Lung (tissue), 12 donors: ENCODE measurements around the gene MLXIPL. TPM values are rescaled to one million over a fixed set of nuclear protein-coding genes. Genes with fewer than 3 reads are reported as not detected.

Experiments
- ATAC-seq: fragments of 200-7000 bp; cut with Tn5 transposase; one replicate; pipeline ENCODE4 v1.9.1; 2020; ENCODE audit warnings: moderate number of reproducible peaks; ENCODE audit not compliant: insufficient read depth, low FRiP score
- DNase-seq, 3 donors: peaks; one replicate each; pipeline ENCODE4 v3.0.0-alpha.2; 2013 to 2017
- H3K27ac ChIP-seq, 2 donors: one replicate each; pipeline ENCODE4 v1.5.1; 2013; ENCODE audit warnings: mild to moderate bottlenecking in 2 of 2, moderate library complexity in 2 of 2, control low read depth in 1 of 2, inconsistent platforms in 1 of 2, low read depth in 1 of 2, low read length in 1 of 2
- H3K27me3 ChIP-seq, 3 donors: one replicate each; pipeline ENCODE4 v1.5.1; 2013; ENCODE audit warnings: low read length in 2 of 3; ENCODE audit not compliant: control insufficient read depth in 3 of 3, insufficient read depth in 3 of 3
- H3K36me3 ChIP-seq, 4 donors: one replicate each; pipeline ENCODE4 v1.5.1; 2013; ENCODE audit warnings: low read length in 4 of 4, mild to moderate bottlenecking in 1 of 4, moderate library complexity in 1 of 4; ENCODE audit not compliant: control insufficient read depth in 4 of 4, insufficient read depth in 4 of 4
- H3K4me1 ChIP-seq, 5 donors: one replicate each; pipeline ENCODE4 v1.5.1; 2013; ENCODE audit warnings: low read length in 5 of 5, mild to moderate bottlenecking in 2 of 5, moderate library complexity in 1 of 5; ENCODE audit not compliant: control insufficient read depth in 5 of 5, insufficient read depth in 5 of 5
- H3K4me3 ChIP-seq: one replicate; pipeline ENCODE4 v1.5.1; 2013; ENCODE audit warnings: mild to moderate bottlenecking, control low read depth, moderate library complexity
- H3K9ac ChIP-seq, 2 donors: one replicate each; pipeline ENCODE4 v1.5.1; 2013; ENCODE audit warnings: low read length in 2 of 2, control low read depth in 1 of 2; ENCODE audit not compliant: insufficient read depth in 1 of 2
- H3K9me3 ChIP-seq, 4 donors: one replicate each; pipeline ENCODE4 v1.5.1; 2013; ENCODE audit warnings: low read length in 3 of 4, mild to moderate bottlenecking in 1 of 4, moderate library complexity in 1 of 4; ENCODE audit not compliant: control insufficient read depth in 4 of 4, insufficient read depth in 3 of 4
- WGBS, 2 donors: extraction: QIAGEN DNeasy Blood & Tissue Kit; methylation state at CpG; one replicate each; pipeline ENCODE4 v1.1.7; 2013; 5-methylcytosine and 5-hydroxymethylcytosine counted together
- polyA plus RNA-seq, 2 donors: library from polyadenylated mRNA; stranded (reverse); fragments of 200-250 nt; gene quantifications; one replicate each; pipeline ENCODE4 v1.2.1, GENCODE V29; 2013
- total RNA-seq, 2 donors: library from RNA; depleted of rRNA in 1 of 2; stranded (reverse); fragments of >200 nt in 1 of 2; gene quantifications; one replicate each; pipeline ENCODE4 v1.2.1, GENCODE V29; 2014 to 2021
- TF ChIP-seq, protein P1 (sequence below): IDR thresholded peaks from 2 replicates; pipeline ENCODE4 v1.5.1; 2012; ENCODE audit warnings: mild to moderate bottlenecking; ENCODE audit errors: control extremely low read depth, extremely low read depth
- donor health status: control.
- donor health status: control.
- donor health status: Bipolar disorder and iron deficiency.
- donor health status: healthy.
- donor health status: DM: yes; HTN: yes; CAD: no.

The MLXIPL gene
- total and polyA plus RNA-seq, 4 donors = 1.3 to 16.1 (median 6.7) TPM

DNA sequence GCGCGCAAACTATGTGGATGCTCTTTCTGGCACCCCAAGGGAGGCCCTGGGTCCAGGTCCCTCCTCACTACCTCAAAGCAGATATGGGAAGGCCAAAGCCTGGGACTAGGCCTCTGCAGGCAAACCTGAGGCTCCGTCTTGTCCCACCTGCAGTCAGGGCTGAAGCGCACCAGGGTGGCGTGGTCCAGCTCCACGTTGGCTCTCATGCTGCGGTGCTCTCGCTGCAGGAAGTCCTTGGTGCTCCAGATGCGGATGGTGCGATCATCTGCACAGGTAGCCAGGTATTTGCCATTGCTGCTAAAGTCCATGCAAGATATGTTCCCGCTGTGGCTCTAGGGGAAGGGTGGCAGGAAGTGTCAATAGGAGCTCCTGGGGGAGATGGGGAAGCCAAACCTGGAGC lies 50.5 kb downstream of the MLXIPL start:
- H3K36me3 ChIP-seq = peaks cover 33 to 43% (median 40%) of the 10 kb centered on the region in 4 donors
- no peak overlapping the region for H3K9ac ChIP-seq
- H3K4me3 ChIP-seq = no peak overlapping the region
- WGBS, 2 donors = 97% methylated on average over 11 of the region's 11 CpGs
- H3K4me1 ChIP-seq = peaks cover 0 to 9% (median 3%) of the 10 kb centered on the region in 5 donors
- TF ChIP-seq, protein P1, sequence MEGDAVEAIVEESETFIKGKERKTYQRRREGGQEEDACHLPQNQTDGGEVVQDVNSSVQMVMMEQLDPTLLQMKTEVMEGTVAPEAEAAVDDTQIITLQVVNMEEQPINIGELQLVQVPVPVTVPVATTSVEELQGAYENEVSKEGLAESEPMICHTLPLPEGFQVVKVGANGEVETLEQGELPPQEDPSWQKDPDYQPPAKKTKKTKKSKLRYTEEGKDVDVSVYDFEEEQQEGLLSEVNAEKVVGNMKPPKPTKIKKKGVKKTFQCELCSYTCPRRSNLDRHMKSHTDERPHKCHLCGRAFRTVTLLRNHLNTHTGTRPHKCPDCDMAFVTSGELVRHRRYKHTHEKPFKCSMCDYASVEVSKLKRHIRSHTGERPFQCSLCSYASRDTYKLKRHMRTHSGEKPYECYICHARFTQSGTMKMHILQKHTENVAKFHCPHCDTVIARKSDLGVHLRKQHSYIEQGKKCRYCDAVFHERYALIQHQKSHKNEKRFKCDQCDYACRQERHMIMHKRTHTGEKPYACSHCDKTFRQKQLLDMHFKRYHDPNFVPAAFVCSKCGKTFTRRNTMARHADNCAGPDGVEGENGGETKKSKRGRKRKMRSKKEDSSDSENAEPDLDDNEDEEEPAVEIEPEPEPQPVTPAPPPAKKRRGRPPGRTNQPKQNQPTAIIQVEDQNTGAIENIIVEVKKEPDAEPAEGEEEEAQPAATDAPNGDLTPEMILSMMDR = no peak
- DNase-seq (no peak), ATAC-seq (no peak)
- H3K9me3 ChIP-seq = no peaks in the 10 kb centered on the region
- no peak overlapping the region for H3K27ac ChIP-seq
- H3K27me3 ChIP-seq = no peaks in the 10 kb centered on the region

- no peak for DNase-seq
- peaks cover 0 to 9% (median 3%) of the 10 kb centered on the region in 5 donors for H3K4me1 ChIP-seq
- 95 to 96% methylated on average over 9 of the region's 9 CpGs for WGBS, 2 donors
- H3K27me3 ChIP-seq = no peaks in the 10 kb centered on the region
- H3K4me3 ChIP-seq = no peak overlapping the region
- no peak for ATAC-seq
- H3K36me3 ChIP-seq = peaks cover 33 to 43% (median 40%) of the 10 kb centered on the region in 4 donors
- TF ChIP-seq, protein P1 = no peak
- H3K9me3 ChIP-seq = no peaks in the 10 kb centered on the region
- H3K27ac ChIP-seq = no peak overlapping the region
- H3K9ac ChIP-seq = no peak overlapping the region
Observed at GRCh38 chr7:73573276-73573675, 51.0 kb downstream of the MLXIPL start.

- Histone ChIP-seq H3K27me3 (no peaks in the 10 kb centered on the region), H3K9ac (no peak overlapping the region), H3K4me1 (peaks cover 0 to 8% (median 3%) of the 10 kb centered on the region in 5 donors), H3K36me3 (peaks cover 33 to 43% (median 40%) of the 10 kb centered on the region in 4 donors), H3K4me3 (no peak overlapping the region), H3K9me3 (no peaks in the 10 kb centered on the region), H3K27ac (no peak overlapping the region)
- ATAC-seq = no peak
- no peak for DNase-seq
- TF ChIP-seq, protein P1 = no peak
- 81 to 89% methylated on average over 6 of the region's 6 CpGs for WGBS, 2 donors
Observed at GRCh38 chr7:73572767-73573186, 51.5 kb downstream of the MLXIPL start.

DNA sequence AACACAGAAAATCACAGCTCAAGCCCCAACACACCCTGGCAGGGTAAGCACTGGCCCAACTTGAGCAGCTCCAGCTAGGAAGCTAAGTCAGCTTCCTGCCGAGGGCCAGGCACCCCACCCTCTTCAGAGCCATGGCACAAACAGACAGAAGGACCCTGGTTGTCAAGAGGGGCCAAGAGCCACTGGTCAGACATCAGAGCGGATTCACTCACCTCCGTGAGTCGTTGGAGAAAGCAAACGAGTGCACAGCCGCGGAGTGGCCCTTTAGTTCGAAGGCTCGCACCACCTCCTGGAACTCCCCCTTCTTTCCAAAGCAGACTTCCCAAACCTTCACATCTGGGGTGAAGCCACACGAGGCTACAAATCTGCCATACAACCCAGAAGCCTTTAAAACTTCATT lies 53.3 kb downstream of the MLXIPL start:
- Histone ChIP-seq H3K9ac (no peak overlapping the region), H3K4me3 (no peak overlapping the region), H3K36me3 (peaks cover 33 to 42% (median 39%) of the 10 kb centered on the region in 4 donors), H3K4me1 (peaks cover 0 to 2% (median 0%) of the 10 kb centered on the region in 5 donors), H3K27me3 (no peaks in the 10 kb centered on the region), H3K27ac (no peak overlapping the region), H3K9me3 (no peaks in the 10 kb centered on the region)
- TF ChIP-seq, protein P1 = no peak
- 92 to 94% methylated on average over 10 of the region's 10 CpGs for WGBS, 2 donors
- no peak for ATAC-seq
- no peak for DNase-seq
